HFF-Myc (cell line): ENCODE results near the gene CASP14.

Experiments used
- DNase-seq: peaks from one replicate; pipeline ENCODE4 v3.0.0-alpha.2; 2011; ENCODE audit warnings: low read depth; ENCODE audit errors: extremely low read depth
- H3K4me3 ChIP-seq: replicated peaks from 2 replicates; pipeline ENCODE4 v1.5.1; 2011; ENCODE audit warnings: low read depth, mild to moderate bottlenecking, control low read depth, low read length
- CTCF ChIP-seq: IDR thresholded peaks from 2 replicates; pipeline ENCODE4 v1.5.1; 2012; ENCODE audit warnings: mild to moderate bottlenecking, low read depth, low read length, control low read depth; ENCODE audit errors: missing control alignments

The CASP14 gene

GRCh38 chr19:15021286-15022007 lies 27.8 kb upstream of the CASP14 start:
- DNase-seq, result no peak
- H3K4me3 ChIP-seq, result no peak overlapping the region
- TF ChIP-seq CTCF, result no peak

- no peak for TF ChIP-seq CTCF
- no peak for DNase-seq
- H3K4me3 ChIP-seq, result no peak overlapping the region
Observed at GRCh38 chr19:15022752-15023151, 26.5 kb upstream of the CASP14 start.

GRCh38 chr19:15025217-15025616 lies 24.1 kb upstream of the CASP14 start:
- no peak for DNase-seq
- no peak overlapping the region for H3K4me3 ChIP-seq
- TF ChIP-seq CTCF, result no peak

- no peak for TF ChIP-seq CTCF
- DNase-seq, result no peak
- H3K4me3 ChIP-seq, result no peak overlapping the region
Observed at GRCh38 chr19:15028490-15028889, 20.8 kb upstream of the CASP14 start.

GRCh38 chr19:15031675-15032074 lies 17.6 kb upstream of the CASP14 start:
- TF ChIP-seq CTCF, result no peak
- DNase-seq, result no peak
- H3K4me3 ChIP-seq, result no peak overlapping the region

- no peak for TF ChIP-seq CTCF
- no peak for DNase-seq
- no peak overlapping the region for H3K4me3 ChIP-seq
Observed at GRCh38 chr19:15035795-15036311, 13.4 kb upstream of the CASP14 start.
